B cell (primary cell): ENCODE data around the gene PPP1R11. TPM values are rescaled to one million over a fixed set of nuclear protein-coding genes. Genes with fewer than 3 reads are reported as not detected.

ENCODE experiments used
- ATAC-seq: fragments of 200-7000 bp; cut with Tn5 transposase; one replicate; pipeline ENCODE4 v1.10.0; 2021; ENCODE audit warnings: low read depth, mild to moderate bottlenecking, moderate number of reproducible peaks, moderate library complexity
- CTCF ChIA-PET: fragments of 350-600 bp; sonication (Branson Sonifier 250); formaldehyde crosslinking; loops from one replicate; lab custom pipeline; 2021; ENCODE audit warnings: antibody characterized with exemption, inconsistent platforms; lab: Charles Lee
- POLR2A ChIA-PET: fragments of 350-600 bp; sonication (Branson Sonifier 250); formaldehyde crosslinking; loops from one replicate; lab custom pipeline; 2021; ENCODE audit warnings: antibody characterized with exemption; lab: Charles Lee
- DNase-seq: peaks from one replicate; pipeline ENCODE4 v3.0.0; 2013
- H2AFZ ChIP-seq: 2 replicates; pipeline ENCODE4 v1.6.1; 2012; ENCODE audit warnings: mild to moderate bottlenecking, low read depth, low read length; ENCODE audit not compliant: insufficient read depth, poor library complexity, severe bottlenecking
- H3K27ac ChIP-seq, 2 donors: 1 replicate in 1 of 2; 2 replicates in 1 of 2; pipeline ENCODE4 v1.5.1; 2012 to 2013; ENCODE audit warnings: low read length in 2 of 2, mild to moderate bottlenecking in 2 of 2, moderate library complexity in 1 of 2
- H3K27me3 ChIP-seq, 4 experiments: fragments of 200-600 bp in 1 of 4; sonication (generic) in 1 of 4; replicated peaks in 1 of 4; 1 replicate in 2 of 4; 2 replicates in 2 of 4; pipeline versions ENCODE4 v1.6.1 to v1.7.0; 2013 to 2016; ENCODE audit warnings: low read length in 3 of 4, mild to moderate bottlenecking in 2 of 4, mixed read lengths in 1 of 4, moderate library complexity in 1 of 4; ENCODE audit not compliant: insufficient read depth in 4 of 4, control insufficient read depth in 3 of 4; ENCODE audit errors: control extremely low read depth in 1 of 4
- H3K36me3 ChIP-seq, 2 experiments: replicated peaks in 1 of 2; 1 replicate in 1 of 2; 2 replicates in 1 of 2; pipeline versions ENCODE4 v1.6.1 to v1.7.1; 2013; ENCODE audit warnings: low read length in 1 of 2; ENCODE audit not compliant: insufficient read depth in 2 of 2, control insufficient read depth in 1 of 2; ENCODE audit errors: control extremely low read depth in 1 of 2, extremely low read depth in 1 of 2
- H3K4me1 ChIP-seq, 2 donors: fragments of 200-600 bp in 1 of 2; sonication (generic) in 1 of 2; 1 replicate in 1 of 2; 2 replicates in 1 of 2; pipeline versions ENCODE4 v1.5.1 to v1.6.1; 2013 to 2017; ENCODE audit warnings: low read length in 2 of 2; ENCODE audit not compliant: control insufficient read depth in 2 of 2, insufficient read depth in 2 of 2
- H3K4me2 ChIP-seq: replicated peaks from 2 replicates; pipeline ENCODE3; 2012; ENCODE audit warnings: mild to moderate bottlenecking, low read depth, low read length; ENCODE audit not compliant: poor library complexity, severe bottlenecking
- H3K4me3 ChIP-seq, 5 experiments: fragments of 200-600 bp in 1 of 5; sonication (generic) in 1 of 5; 1 replicate in 3 of 5; 2 replicates in 2 of 5; pipeline versions ENCODE4 v1.5.1 to v1.7.0; 2011 to 2016; ENCODE audit warnings: low read length in 4 of 5, mild to moderate bottlenecking in 4 of 5, low read depth in 2 of 5, control low read depth in 1 of 5, moderate library complexity in 1 of 5; ENCODE audit not compliant: insufficient read depth in 1 of 5; ENCODE audit errors: control extremely low read depth in 1 of 5, extremely low read depth in 1 of 5
- H3K79me2 ChIP-seq: fragments of 200-600 bp; sonication (generic); one replicate; pipeline ENCODE4 v1.6.0; 2016; ENCODE audit warnings: low read length; ENCODE audit not compliant: control insufficient read depth, insufficient read depth
- H3K9ac ChIP-seq: fragments of 200-600 bp; sonication (generic); 2 replicates; pipeline ENCODE4 v1.6.1; 2017; ENCODE audit warnings: mild to moderate bottlenecking, low read length, moderate library complexity
- H3K9me3 ChIP-seq, 3 donors: one replicate each; pipeline versions ENCODE4 v1.6.1 to v1.7.1; 2013; ENCODE audit warnings: low read length in 2 of 3; ENCODE audit not compliant: control insufficient read depth in 2 of 3, insufficient read depth in 1 of 3; ENCODE audit errors: control extremely low read depth in 1 of 3
- H4K20me1 ChIP-seq: 2 replicates; pipeline ENCODE4 v1.6.0; 2012; ENCODE audit warnings: mild to moderate bottlenecking, low read length; ENCODE audit not compliant: insufficient read depth, control insufficient read depth, poor library complexity, severe bottlenecking
- H3K27ac Mint-ChIP-seq: one replicate; pipeline ENCODE4 v1.8.0; 2021; ENCODE audit warnings: mixed read lengths
- H3K27me3 Mint-ChIP-seq: one replicate; pipeline ENCODE4 v1.8.0; 2021; ENCODE audit warnings: mixed read lengths
- H3K4me1 Mint-ChIP-seq: one replicate; pipeline ENCODE4 v1.8.0; 2021; ENCODE audit warnings: mixed read lengths
- H3K4me3 Mint-ChIP-seq: one replicate; pipeline ENCODE4 v1.8.0; 2021; ENCODE audit warnings: mixed read lengths
- H3K9me3 Mint-ChIP-seq: one replicate; pipeline ENCODE4 v1.8.0; 2022; ENCODE audit warnings: mixed read lengths; ENCODE audit not compliant: insufficient read depth
- EZH2 ChIP-seq: IDR thresholded peaks from 2 replicates; pipeline ENCODE4 v1.6.1; 2012; ENCODE audit warnings: borderline replicate concordance, low read depth, mild to moderate bottlenecking, moderate library complexity, low read length; ENCODE audit not compliant: insufficient read depth, poor library complexity, severe bottlenecking
- WGBS: methylation state at CpG from one replicate; pipeline ENCODE4 v1.1.5; 2013; ENCODE audit warnings: missing lambda C conversion rate; ENCODE audit not compliant: insufficient coverage; 5-methylcytosine and 5-hydroxymethylcytosine counted together
- intact Hi-C: fragments of 100-400 bp; cut with micrococcal nuclease; formaldehyde crosslinking; loops from one replicate; pipeline ENCODE4 v1.10.0; 2022
- polyA plus RNA-seq: library from polyadenylated mRNA; depleted of rRNA; stranded (reverse); fragments of >200 nt; gene quantifications from 2 replicates; pipeline ENCODE4 v1.2.3, GENCODE V29; 2012
- total RNA-seq, 2 donors: library from RNA; stranded (reverse); fragments of 120-200 nt in 1 of 2; gene quantifications; 1 replicate in 1 of 2; 2 replicates in 1 of 2; pipeline versions ENCODE4 v1.2.3 to v1.2.4, GENCODE V29; 2013 to 2022
- TF ChIP-seq, protein P1 (sequence below): fragments of 200-600 bp; IDR thresholded peaks from one replicate; pipeline ENCODE4 v1.8.0; 2022; ENCODE audit warnings: antibody characterized with exemption, mild to moderate bottlenecking

Gene PPP1R11
- total and polyA plus RNA-seq, 2 donors (not counting 1 experiment from before 2014, with no cell fraction given) = 44.8 to 47.8 TPM

GRCh38 chr6:30075094-30075789 lies 8.2 kb downstream of the PPP1R11 start, which contains the start of gene RNF39:
RNF39 (minus strand) TSS chr6:30075769; CDS start chr6:30075585, 184 bp downstream.
- Mint-ChIP-seq H3K4me3 (peak within 1 kb of the TSS; percentile 65), H3K27ac (no peak within 1 kb of the TSS), H3K27me3 (peaks cover 82% of the 10 kb centered on the region), H3K9me3 (no peaks in the 10 kb centered on the region), H3K4me1 (peaks cover 31% of the 10 kb centered on the region)
- DNase-seq (peak; percentile 49), ATAC-seq (no peak)
- intact Hi-C loops = no loop called here
- ChIA-PET POLR2A (no interaction called here), CTCF (interaction anchor here (0.6 to 1.9 kb wide), 3 partner anchors 14 to 1282 kb away, joined by 3 to 7 read pairs (median 4); partner anchors contain the start of gene POLR1H)
- peaks cover 9% of the 10 kb centered on the region for H4K20me1 ChIP-seq
- peaks cover 0 to 20% (median 0%) of the 10 kb centered on the region in 3 donors for H3K9me3 ChIP-seq
- no peaks in the 10 kb centered on the region for H3K79me2 ChIP-seq
- peaks cover 0 to 75% (median 50%) of the 10 kb centered on the region in 4 experiments for H3K27me3 ChIP-seq
- TF ChIP-seq, protein P1, sequence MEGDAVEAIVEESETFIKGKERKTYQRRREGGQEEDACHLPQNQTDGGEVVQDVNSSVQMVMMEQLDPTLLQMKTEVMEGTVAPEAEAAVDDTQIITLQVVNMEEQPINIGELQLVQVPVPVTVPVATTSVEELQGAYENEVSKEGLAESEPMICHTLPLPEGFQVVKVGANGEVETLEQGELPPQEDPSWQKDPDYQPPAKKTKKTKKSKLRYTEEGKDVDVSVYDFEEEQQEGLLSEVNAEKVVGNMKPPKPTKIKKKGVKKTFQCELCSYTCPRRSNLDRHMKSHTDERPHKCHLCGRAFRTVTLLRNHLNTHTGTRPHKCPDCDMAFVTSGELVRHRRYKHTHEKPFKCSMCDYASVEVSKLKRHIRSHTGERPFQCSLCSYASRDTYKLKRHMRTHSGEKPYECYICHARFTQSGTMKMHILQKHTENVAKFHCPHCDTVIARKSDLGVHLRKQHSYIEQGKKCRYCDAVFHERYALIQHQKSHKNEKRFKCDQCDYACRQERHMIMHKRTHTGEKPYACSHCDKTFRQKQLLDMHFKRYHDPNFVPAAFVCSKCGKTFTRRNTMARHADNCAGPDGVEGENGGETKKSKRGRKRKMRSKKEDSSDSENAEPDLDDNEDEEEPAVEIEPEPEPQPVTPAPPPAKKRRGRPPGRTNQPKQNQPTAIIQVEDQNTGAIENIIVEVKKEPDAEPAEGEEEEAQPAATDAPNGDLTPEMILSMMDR = no peak
- TF ChIP-seq EZH2 = no peak
- peak within 1 kb of the TSS; percentile 35 for H2AFZ ChIP-seq
- peaks cover 30 to 32% of the 10 kb centered on the region in 2 donors for H3K4me1 ChIP-seq
- H3K27ac ChIP-seq = no peak within 1 kb of the TSS
- peak within 1 kb of the TSS; percentile 64 for H3K4me2 ChIP-seq
- WGBS = 4% methylated on average over 59 of the region's 64 CpGs
- H3K36me3 ChIP-seq = peaks cover 0 to under 1% of the 10 kb centered on the region in 2 experiments
- H3K4me3 ChIP-seq = peak within 1 kb of the TSS in 1 of 5 experiments; percentile 29
- H3K9ac ChIP-seq = no peak within 1 kb of the TSS
